Astrocyte (in vitro differentiated cells and primary cell): Measurements from ENCODE around the gene KLHDC8A. TPM values are rescaled to one million over a fixed set of nuclear protein-coding genes. Genes with fewer than 3 reads are reported as not detected.
A peak's percentile ranks its signal among the peaks of the same experiment; 100 is the strongest.

Source experiments
- DNase-seq: peaks from one replicate; pipeline ENCODE4 v3.0.0-alpha.2; 2010; ENCODE audit warnings: low read depth
- FAIRE-seq: peaks from 2 replicates; lab custom pipeline; 2011; peaks lifted over from hg19 to GRCh38; lab: Jason Lieb, UNC
- H2AFZ ChIP-seq: 2 replicates; pipeline ENCODE4 v1.6.0; 2012; ENCODE audit warnings: low read depth, low read length, inconsistent platforms
- H3K27ac ChIP-seq: 2 replicates; pipeline ENCODE4 v1.5.1; 2011; ENCODE audit warnings: low read depth, low read length, inconsistent platforms
- H3K27me3 ChIP-seq: 2 replicates; pipeline ENCODE4 v1.6.0; 2011; ENCODE audit warnings: low read length, inconsistent platforms; ENCODE audit not compliant: insufficient read depth
- H3K36me3 ChIP-seq: 2 replicates; pipeline ENCODE4 v1.5.1; 2011; ENCODE audit warnings: low read length, inconsistent platforms; ENCODE audit not compliant: insufficient read depth
- H3K4me1 ChIP-seq: 2 replicates; pipeline ENCODE4 v1.5.1; 2011; ENCODE audit warnings: low read length, inconsistent platforms; ENCODE audit not compliant: insufficient read depth
- H3K4me2 ChIP-seq: 2 replicates; pipeline ENCODE4 v1.6.0; 2012; ENCODE audit warnings: low read length, inconsistent platforms
- H3K4me3 ChIP-seq: 2 replicates; pipeline ENCODE4 v1.5.1; 2011; ENCODE audit warnings: low read depth, mild to moderate bottlenecking, low read length, inconsistent platforms; ENCODE audit not compliant: insufficient read depth
- H3K79me2 ChIP-seq: 2 replicates; pipeline ENCODE4 v1.6.0; 2012; ENCODE audit warnings: mild to moderate bottlenecking, low read length, inconsistent platforms; ENCODE audit not compliant: insufficient read depth
- H3K9ac ChIP-seq: 2 replicates; pipeline ENCODE4 v1.6.0; 2012; ENCODE audit warnings: mild to moderate bottlenecking, low read length, inconsistent platforms
- H3K9me3 ChIP-seq: 2 replicates; pipeline ENCODE4 v1.5.1; 2012; ENCODE audit warnings: low read depth, mild to moderate bottlenecking, low read length, inconsistent platforms; ENCODE audit not compliant: insufficient read depth
- H4K20me1 ChIP-seq: 2 replicates; pipeline ENCODE4 v1.6.0; 2012; ENCODE audit warnings: low read length, inconsistent platforms; ENCODE audit not compliant: insufficient read depth
- H3K27ac Mint-ChIP-seq: one replicate; pipeline ENCODE4 v1.8.0; 2021; ENCODE audit warnings: mild to moderate bottlenecking, mixed read lengths; ENCODE audit not compliant: unreplicated experiment
- H3K27me3 Mint-ChIP-seq: one replicate; pipeline ENCODE4 v1.8.0; 2021; ENCODE audit warnings: low read depth, mixed read lengths; ENCODE audit not compliant: unreplicated experiment
- H3K36me3 Mint-ChIP-seq: one replicate; pipeline ENCODE4 v1.8.0; 2021; ENCODE audit warnings: low read depth, mixed read lengths; ENCODE audit not compliant: unreplicated experiment
- H3K4me1 Mint-ChIP-seq: one replicate; pipeline ENCODE4 v1.8.0; 2021; ENCODE audit warnings: low read depth, mixed read lengths; ENCODE audit not compliant: unreplicated experiment
- H3K4me3 Mint-ChIP-seq: one replicate; pipeline ENCODE4 v1.8.0; 2021; ENCODE audit warnings: mild to moderate bottlenecking, moderate library complexity, mixed read lengths; ENCODE audit not compliant: unreplicated experiment
- H3K9me3 Mint-ChIP-seq: one replicate; pipeline ENCODE4 v1.8.0; 2021; ENCODE audit warnings: mild to moderate bottlenecking, mixed read lengths; ENCODE audit not compliant: unreplicated experiment
- EZH2 ChIP-seq: IDR thresholded peaks from 2 replicates; pipeline ENCODE4 v1.6.1; 2012; ENCODE audit warnings: mild to moderate bottlenecking, low read length, inconsistent platforms; ENCODE audit not compliant: insufficient read depth
- total RNA-seq: library from RNA; stranded (reverse); gene quantifications from 2 replicates; pipeline ENCODE4 v1.2.1, GENCODE V29; 2021
- TF ChIP-seq, protein P1 (sequence below): IDR thresholded peaks from 2 replicates; pipeline ENCODE4 v1.5.1; 2011; ENCODE audit warnings: low read depth, mild to moderate bottlenecking, inconsistent platforms, low read length, moderate library complexity; ENCODE audit not compliant: insufficient read depth

KLHDC8A gene
- total RNA-seq, 1 donor from 2014 or later, result 0.39 TPM

DNA sequence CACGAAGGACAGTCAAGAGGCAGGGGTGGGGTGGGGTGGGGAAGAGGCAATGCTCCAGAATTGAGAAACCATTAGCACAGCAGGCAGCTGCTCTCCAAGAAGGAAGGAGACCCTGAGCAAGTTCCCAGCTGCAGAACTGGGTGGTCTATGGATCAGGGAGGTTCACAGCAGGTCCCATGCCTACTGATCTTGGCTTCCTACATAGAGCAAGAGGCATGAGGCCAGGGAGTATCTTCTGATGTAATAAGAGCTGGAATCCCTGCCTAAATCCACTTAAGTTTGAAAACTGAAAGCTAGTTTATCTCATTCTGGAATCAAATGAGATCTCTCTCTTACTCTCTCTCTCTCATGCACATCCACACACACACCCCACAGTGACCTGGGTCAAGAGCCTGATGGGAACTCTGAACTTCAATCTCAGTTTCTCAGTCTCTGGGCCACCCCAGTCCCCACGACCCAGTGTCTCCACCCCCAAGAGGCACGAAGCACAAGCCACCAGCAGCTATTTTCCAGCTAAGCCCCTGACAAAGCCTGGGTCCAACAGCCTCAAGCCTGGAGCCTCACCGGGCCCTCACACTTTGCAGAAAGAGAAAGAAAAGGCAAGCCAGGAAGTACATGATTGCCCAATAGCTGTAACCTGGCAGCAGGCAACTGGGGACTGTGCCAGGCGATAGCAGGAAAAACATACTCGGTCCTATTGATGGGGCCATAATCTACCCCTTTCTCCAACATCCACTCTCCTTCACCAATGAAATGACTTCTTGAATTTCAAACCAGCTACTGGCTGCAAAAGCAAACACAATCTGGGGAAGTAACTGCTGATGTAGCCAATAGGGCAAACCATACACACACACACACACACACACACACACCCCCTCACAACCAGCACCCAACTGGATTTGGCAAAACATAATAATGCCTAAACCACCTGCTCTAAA, 37.4 kb downstream of the KLHDC8A start:
- Histone ChIP-seq H3K36me3 (no peaks in the 10 kb centered on the region), H4K20me1 (peaks cover 64% of the 10 kb centered on the region), H3K4me1 (peaks cover 43% of the 10 kb centered on the region), H3K27me3 (no peaks in the 10 kb centered on the region), H3K27ac (no peak overlapping the region), H3K9me3 (no peaks in the 10 kb centered on the region), H3K9ac (peak overlapping the region; percentile 57), H3K4me2 (peak overlapping the region; percentile 99), H3K79me2 (peaks cover 73% of the 10 kb centered on the region), H2AFZ (no peak overlapping the region), H3K4me3 (peak overlapping the region; percentile 60)
- DNase-seq (peak; percentile 69), FAIRE-seq (no peak)
- H3K27ac Mint-ChIP-seq, result peak overlapping the region; percentile 48
- peak overlapping the region; percentile 99 for H3K4me3 Mint-ChIP-seq
- peaks cover 44% of the 10 kb centered on the region for H3K4me1 Mint-ChIP-seq
- no peak for TF ChIP-seq EZH2
- peaks cover 21% of the 10 kb centered on the region for H3K36me3 Mint-ChIP-seq
- H3K27me3 Mint-ChIP-seq, result no peaks in the 10 kb centered on the region
- peaks cover 7% of the 10 kb centered on the region for H3K9me3 Mint-ChIP-seq

GRCh38 chr1:205318231-205318991, 38.3 kb downstream of the KLHDC8A start:
- peaks cover 52% of the 10 kb centered on the region for H3K4me1 ChIP-seq
- Mint-ChIP-seq H3K27me3 (no peaks in the 10 kb centered on the region), H3K36me3 (peaks cover 22% of the 10 kb centered on the region), H3K4me3 (peak overlapping the region; percentile 99), H3K4me1 (peaks cover 52% of the 10 kb centered on the region), H3K27ac (peak overlapping the region; percentile 48), H3K9me3 (peaks cover 7% of the 10 kb centered on the region)
- peak overlapping the region; percentile 99 for H3K4me2 ChIP-seq
- H3K79me2 ChIP-seq, result peaks cover 82% of the 10 kb centered on the region
- H3K9me3 ChIP-seq, result no peaks in the 10 kb centered on the region
- no peak for FAIRE-seq
- no peak overlapping the region for H2AFZ ChIP-seq
- peak overlapping the region; percentile 25 for H3K9ac ChIP-seq
- peaks cover 68% of the 10 kb centered on the region for H4K20me1 ChIP-seq
- no peaks in the 10 kb centered on the region for H3K27me3 ChIP-seq
- DNase-seq, result no peak
- TF ChIP-seq EZH2, result no peak
- TF ChIP-seq, protein P1, sequence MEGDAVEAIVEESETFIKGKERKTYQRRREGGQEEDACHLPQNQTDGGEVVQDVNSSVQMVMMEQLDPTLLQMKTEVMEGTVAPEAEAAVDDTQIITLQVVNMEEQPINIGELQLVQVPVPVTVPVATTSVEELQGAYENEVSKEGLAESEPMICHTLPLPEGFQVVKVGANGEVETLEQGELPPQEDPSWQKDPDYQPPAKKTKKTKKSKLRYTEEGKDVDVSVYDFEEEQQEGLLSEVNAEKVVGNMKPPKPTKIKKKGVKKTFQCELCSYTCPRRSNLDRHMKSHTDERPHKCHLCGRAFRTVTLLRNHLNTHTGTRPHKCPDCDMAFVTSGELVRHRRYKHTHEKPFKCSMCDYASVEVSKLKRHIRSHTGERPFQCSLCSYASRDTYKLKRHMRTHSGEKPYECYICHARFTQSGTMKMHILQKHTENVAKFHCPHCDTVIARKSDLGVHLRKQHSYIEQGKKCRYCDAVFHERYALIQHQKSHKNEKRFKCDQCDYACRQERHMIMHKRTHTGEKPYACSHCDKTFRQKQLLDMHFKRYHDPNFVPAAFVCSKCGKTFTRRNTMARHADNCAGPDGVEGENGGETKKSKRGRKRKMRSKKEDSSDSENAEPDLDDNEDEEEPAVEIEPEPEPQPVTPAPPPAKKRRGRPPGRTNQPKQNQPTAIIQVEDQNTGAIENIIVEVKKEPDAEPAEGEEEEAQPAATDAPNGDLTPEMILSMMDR, result no peak
- no peak overlapping the region for H3K27ac ChIP-seq
- no peaks in the 10 kb centered on the region for H3K36me3 ChIP-seq
- peak overlapping the region; percentile 19 for H3K4me3 ChIP-seq

GRCh38 chr1:205317311-205317917, 39.3 kb downstream of the KLHDC8A start:
- H3K27ac ChIP-seq, result no peak overlapping the region

More at GRCh38 chr1:205317311-205317917, 39.3 kb downstream of the KLHDC8A start:
- TF ChIP-seq, protein P1, result no peak
- no peak for TF ChIP-seq EZH2
- Histone ChIP-seq H3K79me2 (peaks cover 92% of the 10 kb centered on the region), H3K36me3 (no peaks in the 10 kb centered on the region), H3K4me3 (peak overlapping the region; percentile 19), H3K4me1 (peaks cover 56% of the 10 kb centered on the region), H3K9me3 (no peaks in the 10 kb centered on the region), H3K27me3 (no peaks in the 10 kb centered on the region), H4K20me1 (peaks cover 69% of the 10 kb centered on the region), H3K9ac (peak overlapping the region; percentile 25), H2AFZ (no peak overlapping the region), H3K4me2 (peak overlapping the region; percentile 99)
- peak overlapping the region; percentile 99 for H3K4me3 Mint-ChIP-seq
- peaks cover 7% of the 10 kb centered on the region for H3K9me3 Mint-ChIP-seq
- H3K36me3 Mint-ChIP-seq, result peaks cover 22% of the 10 kb centered on the region
- FAIRE-seq (no peak), DNase-seq (peak; percentile 43)
- no peaks in the 10 kb centered on the region for H3K27me3 Mint-ChIP-seq
- peaks cover 62% of the 10 kb centered on the region for H3K4me1 Mint-ChIP-seq
- H3K27ac Mint-ChIP-seq, result peak overlapping the region; percentile 27
